Activated naive CD8-positive, alpha-beta T cell treated with anti-CD3 and anti-CD28 coated beads, Interleukin-2, amount 50 U/mL, for 24 hours (primary cell): Measurements from ENCODE around the gene STC2.

Source experiments
- ATAC-seq: fragments of 150-1000 bp; cut with Tn5 transposase; one replicate; pipeline ENCODE4 v1.10.0; 2021
- DNase-seq: peaks from one replicate; pipeline ENCODE4 v3.0.0; 2021
- H3K27ac Mint-ChIP-seq: one replicate; pipeline ENCODE4 v1.8.0; 2021; ENCODE audit warnings: mild to moderate bottlenecking, mixed read lengths
- H3K27me3 Mint-ChIP-seq: one replicate; pipeline ENCODE4 v1.8.0; 2021; ENCODE audit warnings: mixed read lengths
- H3K36me3 Mint-ChIP-seq: one replicate; pipeline ENCODE4 v1.8.0; 2021; ENCODE audit warnings: low read depth, mixed read lengths
- H3K4me1 Mint-ChIP-seq: one replicate; pipeline ENCODE4 v1.8.0; 2021; ENCODE audit warnings: mixed read lengths
- H3K4me3 Mint-ChIP-seq: one replicate; pipeline ENCODE4 v1.8.0; 2021; ENCODE audit warnings: mild to moderate bottlenecking, moderate library complexity, mixed read lengths
- H3K9me3 Mint-ChIP-seq: one replicate; pipeline ENCODE4 v1.8.0; 2021; ENCODE audit warnings: mixed read lengths

The STC2 gene

GRCh38 chr5:173323106-173323798 lies 5.0 kb downstream of the STC2 start:
- Mint-ChIP-seq H3K36me3 (peaks cover 67% of the 10 kb centered on the region), H3K9me3 (no peaks in the 10 kb centered on the region), H3K27ac (no peak overlapping the region), H3K4me1 (peaks cover 27% of the 10 kb centered on the region), H3K27me3 (peaks cover 62% of the 10 kb centered on the region), H3K4me3 (no peak overlapping the region)
- no peak for ATAC-seq
- no peak for DNase-seq

- Mint-ChIP-seq H3K27ac (no peak overlapping the region), H3K4me1 (peaks cover 26% of the 10 kb centered on the region), H3K4me3 (no peak overlapping the region), H3K36me3 (peaks cover 74% of the 10 kb centered on the region), H3K27me3 (peaks cover 54% of the 10 kb centered on the region), H3K9me3 (no peaks in the 10 kb centered on the region)
- no peak for ATAC-seq
- DNase-seq, result no peak
Measured at GRCh38 chr5:173321886-173322285, 6.3 kb downstream of the STC2 start.

- peaks cover 47% of the 10 kb centered on the region for H3K27me3 Mint-ChIP-seq
- H3K9me3 Mint-ChIP-seq, result no peaks in the 10 kb centered on the region
- H3K36me3 Mint-ChIP-seq, result peaks cover 68% of the 10 kb centered on the region
- DNase-seq (no peak), ATAC-seq (no peak)
- peaks cover 16% of the 10 kb centered on the region for H3K4me1 Mint-ChIP-seq
- H3K4me3 Mint-ChIP-seq, result no peak overlapping the region
- H3K27ac Mint-ChIP-seq, result no peak overlapping the region
Measured at GRCh38 chr5:173320259-173320658, 8.0 kb downstream of the STC2 start.

- peaks cover 44% of the 10 kb centered on the region for H3K27me3 Mint-ChIP-seq
- H3K27ac Mint-ChIP-seq, result no peak overlapping the region
- peaks cover 10% of the 10 kb centered on the region for H3K4me1 Mint-ChIP-seq
- no peaks in the 10 kb centered on the region for H3K9me3 Mint-ChIP-seq
- peaks cover 62% of the 10 kb centered on the region for H3K36me3 Mint-ChIP-seq
- no peak for DNase-seq
- no peak overlapping the region for H3K4me3 Mint-ChIP-seq
- ATAC-seq, result no peak
Measured at GRCh38 chr5:173319646-173320045, 8.6 kb downstream of the STC2 start.

DNA sequence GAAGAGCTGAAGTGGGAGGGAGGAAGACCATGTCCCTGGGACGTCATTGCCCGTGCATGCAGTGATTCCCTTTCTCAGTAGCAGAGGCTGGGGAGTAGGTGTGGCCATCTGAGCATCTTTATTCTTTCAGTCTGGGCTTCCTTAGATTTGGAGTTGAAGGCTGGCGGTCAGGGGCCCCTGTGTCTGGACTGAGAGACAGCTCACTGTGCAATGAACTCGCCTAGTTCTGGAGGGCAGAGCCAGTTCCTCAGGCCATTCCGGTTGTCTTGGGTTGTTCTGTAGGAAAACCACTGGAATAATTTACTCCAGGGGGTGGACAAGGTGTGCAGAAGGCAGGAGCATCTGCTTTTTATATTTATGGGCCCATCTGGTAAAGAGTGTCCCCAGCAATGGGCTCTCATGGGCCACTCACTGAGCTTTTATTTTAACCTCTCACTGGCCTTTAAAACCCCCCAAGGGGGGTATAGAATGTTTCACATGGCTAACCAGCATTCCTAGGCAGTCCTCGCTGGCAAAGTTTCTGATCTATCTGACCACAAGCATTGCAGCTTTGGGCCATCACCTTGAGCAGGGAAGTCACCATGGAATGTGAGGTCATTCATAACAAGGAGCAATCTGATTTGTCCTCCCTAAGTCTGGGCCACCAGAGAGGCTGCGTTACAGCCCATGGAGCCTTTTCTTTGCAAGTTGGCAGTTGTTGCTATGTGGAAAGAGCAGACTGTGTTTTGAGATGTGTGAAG lies 9.2 kb downstream of the STC2 start:
- Mint-ChIP-seq H3K9me3 (no peaks in the 10 kb centered on the region), H3K4me3 (no peak overlapping the region), H3K36me3 (peaks cover 56% of the 10 kb centered on the region), H3K27me3 (peaks cover 39% of the 10 kb centered on the region), H3K27ac (no peak overlapping the region), H3K4me1 (peaks cover 4% of the 10 kb centered on the region)
- ATAC-seq (no peak), DNase-seq (no peak)

- no peak overlapping the region for H3K4me3 Mint-ChIP-seq
- H3K4me1 Mint-ChIP-seq, result no peaks in the 10 kb centered on the region
- H3K36me3 Mint-ChIP-seq, result peaks cover 50% of the 10 kb centered on the region
- H3K27me3 Mint-ChIP-seq, result peaks cover 33% of the 10 kb centered on the region
- no peaks in the 10 kb centered on the region for H3K9me3 Mint-ChIP-seq
- ATAC-seq, result no peak
- no peak for DNase-seq
- no peak overlapping the region for H3K27ac Mint-ChIP-seq
Measured at GRCh38 chr5:173318330-173318729, 9.9 kb downstream of the STC2 start.

- Mint-ChIP-seq H3K4me1 (no peaks in the 10 kb centered on the region), H3K36me3 (peaks cover 48% of the 10 kb centered on the region), H3K27ac (no peak overlapping the region), H3K4me3 (no peak overlapping the region), H3K27me3 (peaks cover 30% of the 10 kb centered on the region), H3K9me3 (no peaks in the 10 kb centered on the region)
- no peak for DNase-seq
- no peak for ATAC-seq
Measured at GRCh38 chr5:173317852-173318251, 10.4 kb downstream of the STC2 start.

DNA sequence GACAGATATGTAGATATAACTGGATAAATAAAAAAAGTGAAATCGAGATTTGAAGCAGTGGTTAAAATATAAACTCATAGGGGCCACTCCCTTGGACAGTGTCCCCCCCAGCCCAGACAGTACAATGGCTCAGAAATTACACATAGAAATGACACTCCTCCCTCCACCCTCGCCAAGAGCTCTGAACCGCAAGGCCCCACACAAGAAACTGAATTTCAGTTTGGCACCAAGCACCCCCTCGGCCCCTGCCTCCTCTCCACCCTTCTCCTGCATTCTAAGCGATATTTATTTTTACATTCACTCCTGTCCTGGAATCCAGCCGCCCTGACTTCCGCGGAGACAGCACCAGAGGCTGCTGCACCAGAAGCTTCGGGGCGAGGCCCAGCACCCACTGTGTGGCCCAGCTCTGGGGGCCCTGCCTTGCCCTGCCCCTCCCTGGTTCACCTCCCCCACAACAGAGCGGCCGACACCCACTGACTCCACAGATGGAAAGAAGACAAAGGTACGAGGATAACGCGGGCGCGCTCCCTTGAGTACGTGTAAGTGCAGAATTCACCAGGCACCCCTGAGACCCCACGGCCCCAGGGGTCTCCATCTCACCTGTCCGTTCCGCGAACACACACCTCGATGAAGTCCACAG lies 11.0 kb downstream of the STC2 start:
- DNase-seq (no peak), ATAC-seq (no peak)
- Mint-ChIP-seq H3K4me1 (no peaks in the 10 kb centered on the region), H3K27ac (no peak overlapping the region), H3K36me3 (peaks cover 42% of the 10 kb centered on the region), H3K9me3 (no peaks in the 10 kb centered on the region), H3K4me3 (no peak overlapping the region), H3K27me3 (peaks cover 36% of the 10 kb centered on the region)

GRCh38 chr5:173316339-173317020 lies 11.7 kb downstream of the STC2 start:
- no peak for DNase-seq
- no peak overlapping the region for H3K4me3 Mint-ChIP-seq
- H3K36me3 Mint-ChIP-seq, result peaks cover 39% of the 10 kb centered on the region
- H3K9me3 Mint-ChIP-seq, result no peaks in the 10 kb centered on the region
- no peak for ATAC-seq
- peaks cover 43% of the 10 kb centered on the region for H3K27me3 Mint-ChIP-seq
- H3K27ac Mint-ChIP-seq, result no peak overlapping the region
- no peaks in the 10 kb centered on the region for H3K4me1 Mint-ChIP-seq

DNA sequence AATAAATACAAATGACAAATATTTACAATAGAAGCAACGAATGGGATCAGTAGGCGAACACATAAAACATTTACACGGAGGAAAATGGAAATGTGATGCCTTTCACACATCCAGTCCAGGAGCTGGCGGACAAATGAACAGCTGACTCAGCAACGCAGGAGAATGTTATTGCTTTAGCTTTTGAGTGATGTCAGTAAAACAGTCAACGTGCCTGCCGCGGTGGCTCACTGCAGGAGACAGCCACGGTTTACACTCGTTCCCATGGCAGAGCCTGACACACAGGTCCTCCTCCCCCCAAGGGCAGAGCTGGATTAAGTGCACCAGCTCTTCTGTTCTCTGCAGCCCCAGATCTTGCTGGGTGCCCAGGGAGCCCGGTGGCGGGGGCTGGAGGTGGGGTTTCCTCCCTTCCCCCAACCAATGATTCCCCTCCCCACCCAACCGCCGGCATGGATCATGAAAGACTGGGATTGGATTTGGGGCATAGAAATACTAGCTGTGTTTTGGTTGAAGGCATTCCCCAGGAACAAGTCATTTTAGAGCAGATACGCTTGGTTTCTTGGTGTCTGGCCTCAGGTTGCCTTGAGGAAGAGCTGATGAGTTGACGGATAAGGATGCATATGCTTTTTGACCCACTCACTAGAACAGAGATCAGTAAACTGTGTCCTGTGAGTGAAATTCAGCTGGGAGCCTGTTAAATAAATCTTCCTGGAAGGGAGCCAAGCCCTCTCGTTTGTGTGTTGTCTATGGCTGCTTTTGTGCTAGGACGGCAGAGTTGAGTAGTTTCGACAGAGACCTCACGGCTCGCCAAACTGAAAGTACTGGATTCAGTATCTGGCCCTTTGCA lies 12.5 kb downstream of the STC2 start:
- peaks cover 31% of the 10 kb centered on the region for H3K36me3 Mint-ChIP-seq
- peaks cover 45% of the 10 kb centered on the region for H3K27me3 Mint-ChIP-seq
- no peak for DNase-seq

GRCh38 chr5:173314166-173314952 lies 13.9 kb downstream of the STC2 start:
- no peaks in the 10 kb centered on the region for H3K4me1 Mint-ChIP-seq
- no peak overlapping the region for H3K27ac Mint-ChIP-seq
- H3K36me3 Mint-ChIP-seq, result peaks cover 24% of the 10 kb centered on the region
- DNase-seq (no peak), ATAC-seq (no peak)
- H3K27me3 Mint-ChIP-seq, result peaks cover 42% of the 10 kb centered on the region
- no peak overlapping the region for H3K4me3 Mint-ChIP-seq
- no peaks in the 10 kb centered on the region for H3K9me3 Mint-ChIP-seq

More for the DNA sequence above, 12.5 kb downstream of the STC2 start:
- H3K27ac Mint-ChIP-seq, result no peak overlapping the region
- peak; percentile 23 for ATAC-seq
- no peak overlapping the region for H3K4me3 Mint-ChIP-seq
- H3K4me1 Mint-ChIP-seq, result no peaks in the 10 kb centered on the region
- H3K9me3 Mint-ChIP-seq, result no peaks in the 10 kb centered on the region

GRCh38 chr5:173313351-173313801 lies 14.8 kb downstream of the STC2 start:
- H3K27me3 Mint-ChIP-seq, result peaks cover 43% of the 10 kb centered on the region
- no peak for ATAC-seq
- H3K36me3 Mint-ChIP-seq, result peaks cover 18% of the 10 kb centered on the region
- no peak overlapping the region for H3K4me3 Mint-ChIP-seq
- peaks cover 3% of the 10 kb centered on the region for H3K9me3 Mint-ChIP-seq
- no peak for DNase-seq
- H3K27ac Mint-ChIP-seq, result no peak overlapping the region
- no peaks in the 10 kb centered on the region for H3K4me1 Mint-ChIP-seq

DNA sequence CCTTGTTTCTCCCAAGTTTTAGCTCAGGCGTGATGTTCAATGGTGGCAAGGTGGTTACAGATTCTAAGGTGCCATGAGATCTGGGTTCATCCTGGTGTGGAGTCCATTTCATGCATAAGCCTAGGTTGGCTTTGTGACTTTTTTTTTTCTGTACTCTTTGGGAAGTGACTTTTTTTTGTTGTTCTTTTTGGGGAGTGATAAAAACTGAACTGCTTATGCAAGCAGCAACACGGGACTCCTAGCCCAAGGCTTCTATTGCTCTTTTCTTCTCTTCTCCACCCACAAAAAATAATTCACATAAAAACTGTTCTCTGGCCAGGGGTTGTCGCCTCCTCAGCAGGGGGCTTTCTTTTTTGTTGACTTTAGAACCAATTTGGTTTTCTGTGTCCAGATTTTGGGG lies 15.4 kb downstream of the STC2 start:
- no peak overlapping the region for H3K27ac Mint-ChIP-seq
- ATAC-seq (no peak), DNase-seq (no peak)
- H3K27me3 Mint-ChIP-seq, result peaks cover 43% of the 10 kb centered on the region
- peaks cover 14% of the 10 kb centered on the region for H3K36me3 Mint-ChIP-seq
- H3K4me3 Mint-ChIP-seq, result no peak overlapping the region
- H3K4me1 Mint-ChIP-seq, result no peaks in the 10 kb centered on the region
- peaks cover 8% of the 10 kb centered on the region for H3K9me3 Mint-ChIP-seq
